GM21360 (cell line): ENCODE data around the gene CBX6.
"Not testable (repeated sequence)": the region's sequence is repeated elsewhere in the genome, so short reads cannot be mapped to it uniquely, and the experiment has no call there.

Experiments
- ATAC-seq: cut with Tn5 transposase; IDR thresholded peaks from one replicate; pipeline ENCODE4 v1.9.1; 2021; ENCODE audit warnings: mild to moderate bottlenecking, moderate library complexity; ENCODE audit not compliant: unreplicated experiment

Gene CBX6

DNA sequence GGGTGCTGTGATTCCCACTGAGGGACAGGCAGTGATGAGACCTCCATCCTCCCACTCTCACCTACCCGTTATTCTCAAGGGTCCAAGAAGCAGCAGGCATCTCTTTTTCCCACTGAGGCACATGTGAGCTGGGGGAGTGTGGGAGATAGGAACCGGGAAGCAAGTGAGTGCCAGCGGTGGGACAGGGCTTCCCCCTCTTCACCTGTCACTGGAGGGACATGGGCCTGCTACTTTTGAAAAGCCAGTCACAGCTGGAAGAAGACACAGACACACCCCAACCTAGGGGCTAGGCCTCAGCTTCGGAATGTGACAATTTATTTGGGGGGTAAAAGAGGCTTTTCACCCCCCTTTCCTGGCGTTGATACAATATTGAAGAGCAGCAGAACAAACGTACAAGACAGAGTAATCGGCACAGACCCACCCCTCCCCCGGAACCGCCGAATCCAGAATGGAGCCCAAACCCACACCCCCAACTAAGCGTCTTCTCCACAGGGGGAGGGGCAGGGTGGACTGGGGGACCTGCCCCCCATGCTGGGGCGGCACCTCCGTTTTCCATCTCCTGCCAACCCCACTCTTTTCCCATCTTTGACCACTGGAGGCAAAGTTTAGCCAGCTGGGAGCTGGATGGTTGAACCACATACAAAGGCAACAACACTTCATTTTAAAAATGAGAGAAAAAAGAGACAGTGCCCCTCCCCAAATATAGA, 10.7 kb downstream of the CBX6 start:
- ATAC-seq: no peak

DNA sequence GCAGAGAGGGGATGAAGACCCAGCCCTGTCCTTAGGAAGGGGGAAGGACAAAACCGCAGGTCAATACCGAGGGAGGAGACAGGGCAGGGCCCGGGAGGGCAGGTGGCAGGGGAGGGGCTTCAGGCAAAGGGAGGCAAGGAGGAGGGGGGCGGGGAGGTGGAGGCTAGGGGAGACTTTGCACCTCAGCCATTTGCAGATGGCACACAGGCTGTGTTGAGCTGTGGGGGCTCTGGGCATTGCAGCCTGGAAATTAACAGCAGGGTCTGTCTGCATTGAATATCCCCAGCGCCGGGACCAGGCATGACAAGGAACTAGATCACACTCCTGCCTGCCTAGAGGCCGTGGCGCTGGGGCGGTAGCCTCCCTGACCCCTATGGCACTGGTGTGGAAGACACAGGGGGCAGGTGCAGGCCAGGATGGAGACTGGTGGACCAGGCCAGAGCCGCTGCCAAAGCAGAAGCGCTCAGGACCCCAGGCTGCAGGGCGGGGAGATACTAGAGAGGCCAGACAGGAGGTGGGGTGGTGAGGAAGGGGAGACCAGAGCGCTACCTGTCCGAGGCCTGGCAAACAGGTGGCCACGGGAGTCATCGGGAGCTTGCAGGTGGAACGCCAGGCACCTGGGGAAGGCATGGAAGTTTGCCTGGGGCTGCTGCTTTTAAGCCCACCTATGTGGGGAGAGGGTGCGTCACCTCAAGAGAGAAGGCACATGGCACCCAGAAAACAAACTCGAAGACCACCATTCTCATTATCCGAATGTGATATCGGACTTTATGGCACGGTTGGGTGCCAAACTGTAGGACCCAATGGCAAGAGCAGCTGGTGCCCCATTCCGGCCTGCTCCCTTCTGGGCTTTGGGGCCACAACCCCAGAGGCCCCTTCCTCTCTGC, 11.5 kb downstream of the CBX6 start:
- ATAC-seq: no peak

DNA sequence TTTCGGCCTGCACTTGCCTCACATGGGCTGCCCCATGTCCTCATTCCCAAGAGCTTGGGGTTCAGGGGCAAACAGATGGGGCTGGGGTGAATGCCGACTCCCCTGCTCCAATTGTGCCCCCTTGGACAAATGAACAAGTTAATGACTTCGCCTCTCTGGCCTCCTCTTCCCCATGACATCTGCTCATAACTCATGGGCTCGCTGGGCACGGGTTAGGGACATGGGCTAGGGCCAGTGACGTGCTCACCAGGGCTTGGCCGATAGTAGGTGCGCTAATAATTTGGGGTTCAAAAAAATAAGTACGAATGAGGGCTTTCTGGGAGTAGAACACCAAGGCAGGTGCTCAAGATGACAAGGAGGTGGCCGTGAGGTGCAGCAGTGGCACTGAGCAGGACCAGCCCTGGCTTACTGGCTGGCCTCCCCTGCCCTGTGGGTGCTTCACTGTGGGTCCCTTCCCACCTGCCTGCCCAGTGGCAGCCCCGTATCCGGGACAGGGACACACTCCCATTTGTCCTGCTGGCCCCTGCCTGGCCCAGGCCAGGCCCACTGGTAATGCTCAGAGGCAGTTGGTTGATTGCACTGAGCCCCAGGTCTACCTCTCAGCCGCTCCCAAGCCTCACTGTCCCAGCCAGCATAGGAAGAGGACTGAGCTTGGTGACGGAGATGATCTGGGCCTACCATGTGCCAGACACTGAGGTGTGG, 12.3 kb downstream of the CBX6 start:
- no peak for ATAC-seq

DNA sequence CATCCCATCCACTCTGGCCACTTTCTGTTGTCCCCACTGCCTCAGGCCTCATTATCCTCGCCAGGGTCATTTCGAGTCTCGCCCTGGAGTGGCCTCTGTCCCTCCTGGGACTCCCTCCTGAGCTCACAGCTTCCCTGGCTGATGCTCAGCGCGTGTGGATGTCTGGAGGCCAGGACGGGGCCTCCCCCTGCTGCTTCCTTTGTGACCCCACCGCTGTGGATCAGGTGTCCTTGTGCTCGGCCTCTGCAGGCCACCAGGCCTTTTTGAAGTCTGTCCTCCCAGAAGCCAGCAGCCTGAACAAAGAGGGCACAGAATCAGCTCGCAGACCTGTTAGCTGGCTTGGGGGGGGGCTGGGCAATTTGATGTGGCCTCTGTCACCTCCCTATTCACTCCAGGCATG, 13.5 kb downstream of the CBX6 start:
- no peak for ATAC-seq

DNA sequence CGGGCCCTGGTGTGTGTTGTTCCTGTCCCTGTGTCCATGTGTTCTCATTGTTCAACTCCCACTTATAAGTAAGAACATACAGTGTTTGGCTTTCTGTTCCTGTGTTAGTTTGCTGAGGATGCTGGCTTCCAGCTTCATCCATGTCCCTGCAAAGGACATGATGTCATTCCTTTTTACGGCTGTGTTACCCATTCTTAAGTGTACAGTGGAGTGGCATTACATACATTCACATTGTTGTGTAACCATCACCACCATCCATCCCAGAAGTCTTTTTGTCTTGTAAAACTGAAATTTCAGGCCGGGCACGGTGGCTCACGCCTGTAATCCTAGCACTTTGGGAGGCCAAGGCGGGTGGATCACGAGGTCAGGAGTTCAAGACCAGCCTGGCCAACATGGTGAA, 17.5 kb downstream of the CBX6 start:
- ATAC-seq: not testable (repeated sequence)

DNA sequence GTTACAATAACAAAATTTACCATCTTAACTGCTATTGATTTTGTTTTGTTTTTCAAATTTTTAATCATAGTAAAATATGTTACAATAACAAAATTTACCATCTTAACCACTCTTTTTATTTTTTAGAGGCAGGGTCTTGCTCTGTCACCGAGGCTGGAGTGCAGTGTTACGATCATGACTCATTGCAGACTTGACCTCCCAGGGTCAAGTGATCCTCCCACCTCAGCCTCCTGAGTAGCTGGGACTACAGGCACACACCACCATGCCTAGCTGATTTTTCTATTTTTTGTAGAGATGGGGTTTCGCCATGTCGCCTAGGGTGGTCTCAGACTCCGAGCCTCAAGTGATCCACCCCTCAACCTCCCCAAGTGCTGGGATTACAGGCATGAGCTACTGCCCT, 18.1 kb downstream of the CBX6 start:
- not testable (repeated sequence) for ATAC-seq

DNA sequence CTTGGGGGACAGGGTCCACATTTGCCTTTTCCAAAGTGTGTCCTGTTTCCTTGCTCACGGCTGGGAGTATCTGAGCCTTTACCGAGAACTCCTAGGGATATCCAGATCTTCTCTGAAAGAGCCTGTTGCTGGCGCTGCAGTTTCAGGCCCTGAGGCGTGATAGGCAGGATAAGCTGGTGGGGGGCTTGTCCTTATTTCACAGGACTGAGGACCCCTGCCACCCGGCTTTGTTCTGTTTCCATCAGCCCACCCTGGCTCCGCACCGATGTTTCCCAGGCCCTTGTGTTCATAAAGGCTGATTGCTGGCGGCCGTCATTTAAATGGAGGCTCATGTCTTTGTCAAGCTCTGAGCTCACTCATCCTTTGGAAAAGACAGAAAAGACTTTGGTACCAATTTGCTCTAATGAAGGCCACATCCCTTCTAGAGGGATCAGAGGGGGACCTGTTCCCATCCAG, 18.8 kb downstream of the CBX6 start:
- ATAC-seq: no peak

DNA sequence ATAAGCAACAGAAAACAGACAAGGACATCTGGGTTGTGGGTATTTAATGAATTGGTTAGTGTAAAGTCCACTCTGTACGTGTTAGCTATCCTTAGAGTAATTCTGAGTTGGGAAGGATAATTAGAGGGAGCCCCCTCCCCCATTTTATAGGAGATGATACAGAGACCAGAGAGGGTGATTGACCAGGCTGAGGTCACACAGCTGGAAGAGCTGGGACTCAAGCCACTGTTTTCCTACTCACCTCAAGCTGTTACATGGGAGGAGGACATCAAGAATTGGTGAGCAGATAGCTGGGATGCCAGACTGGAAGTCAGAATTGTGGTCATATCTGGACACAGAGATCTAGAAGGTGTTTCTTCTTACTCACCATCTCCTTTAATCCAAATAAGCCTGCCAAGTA, 19.5 kb downstream of the CBX6 start:
- no peak for ATAC-seq

DNA sequence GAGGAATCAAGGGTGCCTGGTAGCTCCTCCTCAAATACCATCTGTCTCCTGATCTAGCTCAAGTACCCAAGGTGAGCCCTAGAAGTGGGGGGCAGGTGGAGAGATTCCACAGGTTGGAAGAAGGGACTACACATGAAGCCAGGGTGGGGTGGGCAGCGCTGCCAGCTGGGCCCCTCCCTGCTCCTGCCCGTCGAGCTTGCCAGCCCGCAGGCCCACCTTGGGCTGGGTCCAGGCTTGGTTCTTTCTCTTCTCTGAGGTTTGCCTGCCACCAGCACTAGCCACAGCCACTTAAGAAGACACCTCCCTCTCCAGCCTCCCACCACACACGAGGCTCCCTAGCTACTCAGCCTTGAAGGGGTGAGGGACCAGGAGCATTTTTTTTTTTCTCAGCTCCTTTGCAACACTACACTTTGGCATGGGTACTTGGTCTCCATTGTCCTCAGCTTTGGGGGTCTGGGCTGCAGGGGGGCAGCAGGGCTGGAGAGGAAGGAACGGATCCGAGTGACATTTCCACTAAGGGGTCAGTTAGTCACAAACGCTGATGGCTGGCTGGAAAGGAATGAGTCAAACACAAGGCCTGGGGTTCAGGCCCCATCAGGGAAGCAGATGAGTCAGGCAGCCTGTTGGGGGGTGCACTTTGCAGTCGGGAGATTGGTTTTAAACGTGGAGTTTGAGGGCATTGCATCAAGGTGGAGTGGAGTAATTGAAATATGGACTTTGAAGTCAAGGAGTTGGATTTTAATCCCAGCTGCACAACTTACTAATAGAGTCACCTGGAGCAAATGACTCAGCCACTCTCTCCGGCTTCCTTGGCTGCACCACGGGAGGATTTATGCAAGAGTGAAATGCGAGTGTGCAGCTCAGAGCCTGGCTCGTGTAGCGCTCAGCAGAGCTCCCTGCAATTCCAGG, 20.8 kb downstream of the CBX6 start:
- ATAC-seq: no peak

DNA sequence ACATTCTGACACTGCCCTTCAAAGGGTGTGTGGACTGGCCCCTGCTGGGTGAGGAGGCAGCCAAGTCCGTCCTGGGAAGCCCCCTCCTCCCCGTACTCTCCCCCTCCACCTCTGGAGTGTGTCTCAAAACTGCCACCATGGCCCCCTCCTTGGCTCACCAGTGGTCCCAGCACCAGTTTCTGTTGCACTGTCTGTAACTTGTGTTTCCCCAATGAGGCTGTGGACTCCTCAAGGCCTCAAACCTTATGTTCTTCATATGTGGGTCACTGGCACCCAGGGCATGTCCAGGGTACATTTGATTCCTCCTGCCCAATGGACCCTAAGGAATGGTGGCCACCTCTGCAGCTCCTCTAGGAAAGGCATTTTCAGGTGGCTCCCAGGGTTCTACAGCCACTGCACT, 21.6 kb downstream of the CBX6 start:
- no peak for ATAC-seq

DNA sequence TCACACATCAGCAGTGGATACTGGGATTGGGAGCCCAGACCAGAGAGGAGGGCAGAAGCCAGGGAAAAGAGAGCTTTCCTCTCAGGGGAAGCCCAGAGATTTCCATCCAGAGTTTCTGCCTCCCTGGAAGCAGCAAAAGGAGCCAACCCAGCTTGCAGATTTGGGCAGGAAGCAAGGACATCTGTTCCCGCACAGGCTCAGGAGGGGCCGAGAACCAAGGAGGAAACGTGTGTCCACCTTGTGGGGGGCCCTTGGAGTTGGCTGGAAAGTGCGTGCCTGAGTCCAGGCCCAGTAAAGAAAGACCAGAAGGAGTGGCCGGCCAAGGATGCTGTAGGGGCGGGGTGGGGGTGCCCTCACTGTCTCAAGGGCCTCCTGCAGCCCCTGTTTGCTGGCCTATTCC, 22.2 kb downstream of the CBX6 start:
- ATAC-seq: no peak

DNA sequence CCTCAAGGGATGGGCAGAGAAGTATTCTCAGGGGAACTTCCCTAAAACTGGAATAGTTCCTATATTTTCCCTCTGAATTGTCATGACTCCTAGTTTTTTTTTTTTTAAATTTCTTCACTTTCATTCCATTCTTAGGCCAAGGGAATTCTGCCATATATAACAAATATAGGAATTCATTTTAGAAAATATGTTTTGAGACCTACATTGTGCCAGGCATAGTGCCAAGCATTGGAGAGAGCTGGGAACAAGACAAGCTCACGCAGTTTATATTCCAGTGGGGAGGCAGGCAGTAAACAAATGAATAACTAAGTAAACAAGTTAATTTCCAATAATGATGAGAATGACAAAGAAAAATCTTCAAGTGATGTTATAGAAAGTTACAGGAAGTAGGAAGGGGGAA, 25.6 kb downstream of the CBX6 start:
- no peak for ATAC-seq

DNA sequence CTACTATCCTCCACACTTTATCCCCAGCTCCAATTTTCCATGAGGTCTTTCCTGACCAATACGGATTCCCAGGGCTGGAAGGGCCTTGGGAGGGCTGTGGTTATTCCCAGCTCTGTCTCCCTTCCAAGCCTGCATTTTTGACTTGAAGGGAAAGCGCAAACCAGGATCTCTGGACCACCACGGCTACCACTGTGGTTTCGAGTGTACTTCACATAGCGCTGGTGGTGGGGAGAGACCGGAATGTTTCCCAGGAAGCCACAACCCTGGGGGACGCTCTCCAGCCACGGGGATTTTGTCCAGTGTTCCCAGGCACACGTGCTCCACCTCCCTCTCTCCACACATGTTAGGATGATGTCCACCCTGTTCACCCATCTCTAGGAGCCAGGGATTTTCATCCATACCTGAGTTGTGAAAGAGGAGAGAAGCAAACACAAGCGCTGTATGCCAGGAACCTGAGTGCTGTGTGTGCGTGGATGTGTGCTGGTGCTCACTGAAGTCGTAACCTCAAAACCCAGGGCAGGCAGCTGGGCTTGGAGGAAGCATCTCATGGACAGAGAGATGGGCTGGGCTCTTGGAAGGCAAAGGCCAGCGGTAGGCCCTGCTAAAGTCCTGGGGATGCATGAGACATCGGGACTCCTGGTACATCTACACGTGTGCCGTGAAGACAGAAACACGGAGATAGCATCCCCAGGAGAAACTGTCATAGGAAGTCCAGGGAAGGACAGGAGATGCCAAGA, 26.8 kb downstream of the CBX6 start:
- no peak for ATAC-seq

DNA sequence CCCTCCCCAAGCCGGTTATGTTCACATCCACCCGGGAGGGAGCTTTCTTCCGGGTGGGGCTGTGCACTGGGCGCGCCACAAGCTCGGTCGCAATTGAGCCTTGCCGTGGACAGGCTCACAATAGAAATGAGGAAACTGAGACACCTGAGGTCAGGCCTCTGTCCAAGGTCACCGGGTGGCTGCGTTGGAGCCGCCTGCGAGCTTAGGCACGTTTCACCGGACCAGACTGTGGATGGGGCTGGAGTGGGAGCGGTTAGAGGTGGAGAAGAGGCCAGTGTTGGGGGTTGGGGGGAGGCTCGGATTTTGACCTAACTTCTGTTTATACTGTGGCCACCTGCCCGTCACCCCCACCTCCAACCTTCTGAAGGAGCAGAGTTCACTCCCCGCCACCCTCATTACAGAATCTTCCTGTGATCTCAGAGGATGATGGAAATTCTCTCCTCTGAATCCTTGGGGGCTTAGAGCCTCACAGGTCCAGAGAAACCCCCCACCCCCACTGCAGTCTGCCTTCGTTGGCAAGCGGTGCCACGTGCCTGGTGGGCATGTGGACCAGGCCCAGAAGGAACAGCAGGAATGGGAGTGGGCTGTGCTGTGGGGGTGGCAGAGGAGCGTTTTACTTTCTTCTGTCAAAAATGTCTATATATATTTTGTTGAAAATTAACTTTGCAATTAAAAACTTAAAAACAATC, 27.6 kb downstream of the CBX6 start:
- ATAC-seq: no peak

DNA sequence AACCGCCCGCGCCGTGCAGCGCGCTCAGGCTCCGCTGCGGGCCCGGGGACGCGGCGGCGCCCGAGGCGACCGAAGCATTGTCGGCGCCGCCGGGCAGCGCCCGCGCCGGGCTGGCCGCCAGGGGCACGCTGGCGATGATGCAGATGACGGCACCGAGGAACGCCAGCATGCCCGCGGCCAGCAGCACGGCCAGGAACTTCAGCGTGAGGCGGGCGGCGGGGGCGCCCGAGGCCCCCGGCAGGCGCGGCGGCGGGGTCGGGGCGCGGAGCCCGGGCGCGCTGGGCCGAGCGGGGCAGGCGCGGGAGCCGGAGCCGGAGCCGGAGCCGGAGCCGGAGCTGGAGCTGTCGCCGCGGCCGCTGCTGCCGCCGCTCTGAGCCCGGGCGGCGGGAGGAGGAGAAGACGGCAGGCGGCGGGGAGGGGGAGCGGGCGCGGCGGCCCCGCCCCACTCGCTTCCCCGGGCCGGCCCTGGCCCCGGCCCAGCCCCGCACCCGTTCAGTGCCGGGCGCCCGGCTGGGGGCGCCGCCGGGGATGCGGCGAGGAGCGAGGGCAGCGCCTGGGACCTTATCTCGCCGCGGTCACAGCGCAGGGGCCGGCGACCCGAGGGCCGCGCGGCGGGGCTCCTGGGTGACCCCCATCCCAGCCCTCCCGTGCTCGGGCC, 28.2 kb downstream of the CBX6 start, which contains the start of gene NPTXR:
TSS of gene NPTXR (minus strand) at position 372 of the 658 bp plus-strand sequence.
- no peak for ATAC-seq

DNA sequence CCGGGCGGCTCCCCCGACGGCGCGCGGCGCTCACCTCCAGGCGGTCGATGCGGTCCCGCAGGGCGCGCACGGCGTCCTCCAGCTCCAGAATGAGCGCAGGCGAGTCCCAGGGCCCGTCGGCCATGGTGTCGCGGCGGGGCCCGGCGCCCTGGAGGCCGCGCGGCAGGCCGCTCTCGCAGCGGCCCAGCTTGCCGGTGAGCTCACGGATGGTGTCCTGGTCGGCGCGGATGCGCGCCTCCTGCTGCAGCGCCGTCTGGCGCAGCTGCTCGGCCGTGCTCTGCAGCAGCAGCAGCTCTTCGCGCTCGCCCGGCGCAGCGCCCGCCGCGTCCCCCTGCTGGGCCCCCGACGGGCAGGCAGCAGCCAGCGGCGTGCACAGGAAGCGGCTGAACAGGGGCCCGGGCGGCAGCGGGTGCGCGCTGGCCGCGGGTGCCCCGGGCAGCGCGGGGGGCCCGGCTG, 28.8 kb downstream of the CBX6 start:
- no peak for ATAC-seq

DNA sequence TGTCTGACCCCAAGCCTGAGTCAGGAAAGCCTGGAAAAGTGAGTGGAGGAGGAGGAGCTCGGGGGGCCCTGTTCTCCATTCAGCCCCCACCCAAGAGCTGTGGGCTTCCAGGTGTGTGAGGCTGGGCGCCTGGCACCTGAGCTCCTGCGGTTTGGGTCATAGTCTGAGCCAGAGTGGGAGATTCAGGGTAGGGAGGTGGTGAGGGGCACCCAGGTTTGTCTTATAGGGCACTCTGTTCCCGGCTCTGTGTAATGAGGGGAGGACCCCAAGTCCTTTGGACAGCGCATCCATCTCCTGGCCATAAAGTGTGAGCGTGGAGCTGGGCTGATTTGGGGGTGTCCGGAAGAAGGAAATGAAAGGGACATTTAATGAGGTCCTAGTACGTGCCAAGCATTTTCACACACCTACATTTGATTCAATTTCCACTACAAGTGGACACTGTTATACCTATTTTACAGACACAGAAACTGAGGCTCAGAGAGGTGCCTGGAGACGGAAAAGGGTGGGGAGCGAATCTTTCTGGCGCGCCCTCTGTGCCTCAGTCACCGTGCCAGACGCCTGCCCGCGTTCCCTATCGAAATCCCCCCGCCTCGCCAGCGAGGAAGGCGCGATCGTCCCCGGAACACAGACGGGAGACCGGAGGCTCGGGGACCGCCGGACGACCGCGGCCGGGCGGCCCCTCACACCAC, 29.4 kb downstream of the CBX6 start:
- ATAC-seq: no peak

DNA sequence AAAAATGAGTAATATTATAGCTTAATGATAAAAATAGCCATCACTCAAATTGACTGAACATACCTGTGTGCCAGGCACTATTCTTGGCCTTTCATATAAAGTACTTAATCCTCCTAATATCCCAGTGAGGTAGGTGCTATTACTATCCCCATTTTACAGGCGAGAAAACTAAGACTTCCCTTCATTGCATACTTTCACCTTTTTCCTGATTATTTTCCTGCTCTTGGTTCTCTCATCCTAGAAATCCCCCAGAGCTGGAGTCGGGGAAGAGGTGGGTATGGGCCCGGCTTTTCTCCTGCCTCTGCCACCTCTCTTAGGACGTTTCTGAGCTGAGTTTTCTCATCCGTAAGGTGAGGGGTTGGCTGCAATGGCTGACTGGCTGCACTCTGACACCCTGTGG, 30.4 kb downstream of the CBX6 start:
- no peak for ATAC-seq
